Vagina (tissue), 2 donors: Measurements from ENCODE around the gene ACADM. TPM values are rescaled to one million over a fixed set of nuclear protein-coding genes. Genes with fewer than 3 reads are reported as not detected.
A peak's percentile ranks its signal among the peaks of the same experiment; 100 is the strongest.

Experiments used
- DNase-seq, 2 donors: peaks; one replicate each; pipeline ENCODE4 v3.0.0-alpha.2; 2017; ENCODE audit errors: extremely low spot score in 2 of 2
- H3K27ac ChIP-seq: fragments of 200-600 bp; sonication (generic); one replicate; pipeline ENCODE4 v1.5.1; 2019
- H3K27me3 ChIP-seq: fragments of 200-600 bp; sonication (generic); one replicate; pipeline ENCODE4 v1.5.1; 2019
- H3K36me3 ChIP-seq, 2 donors: fragments of 200-600 bp; sonication (generic); one replicate each; pipeline ENCODE4 v1.5.1; 2017 to 2019
- H3K4me1 ChIP-seq: fragments of 200-600 bp; sonication (generic); one replicate; pipeline ENCODE4 v1.5.1; 2019
- H3K4me3 ChIP-seq, 2 donors: fragments of 200-600 bp; sonication (generic); 1 replicate in 1 of 2; 2 replicates in 1 of 2; pipeline ENCODE4 v1.5.1; 2016 to 2019
- H3K9me3 ChIP-seq: fragments of 200-600 bp; sonication (generic); one replicate; pipeline ENCODE4 v1.5.1; 2019
- CTCF ChIP-seq, 3 experiments: fragments of 450-650 bp in 2 of 3; fragments of 200-600 bp in 1 of 3; sonication (generic) in 1 of 3; IDR thresholded peaks; one replicate each; pipeline ENCODE4 v1.5.1; 2017 to 2019; ENCODE audit warnings: antibody characterized with exemption in 3 of 3, mild to moderate bottlenecking in 2 of 3, moderate library complexity in 2 of 3
- POLR2A ChIP-seq, 2 donors: fragments of 450-650 bp; IDR thresholded peaks; one replicate each; pipeline ENCODE4 v1.6.1; 2017; ENCODE audit warnings: antibody characterized with exemption in 2 of 2, mild to moderate bottlenecking in 2 of 2, moderate library complexity in 2 of 2
- POLR2AphosphoS5 ChIP-seq, 2 donors: sonication (generic); formaldehyde crosslinking; IDR thresholded peaks; one replicate each; pipeline ENCODE4 v1.9.0; 2017; ENCODE audit warnings: antibody characterized with exemption in 2 of 2, mild to moderate bottlenecking in 2 of 2, low read depth in 1 of 2; ENCODE audit not compliant: insufficient read depth in 1 of 2
- intact Hi-C: fragments of 100-400 bp; cut with DNase I; formaldehyde crosslinking; loops from one replicate; pipeline ENCODE4 v1.15.1; 2023
- total RNA-seq: library from RNA; depleted of rRNA; stranded (reverse); fragments of >200 nt; gene quantifications from one replicate; pipeline ENCODE4 v1.2.3, GENCODE V29; 2016

Gene ACADM
- total RNA-seq, 1 donor from 2014 or later: 30.2 TPM

- Histone ChIP-seq H3K4me1 (peaks cover 29% of the 10 kb centered on the region), H3K27me3 (no peaks in the 10 kb centered on the region), H3K27ac (peak overlapping the region; percentile 93), H3K36me3 (no peaks in the 10 kb centered on the region), H3K9me3 (no peaks in the 10 kb centered on the region), H3K4me3 (peak overlapping the region; percentile 77 to 92)
- DNase-seq: no peak
- no peak for TF ChIP-seq POLR2AphosphoS5 (IDR thresholded peaks at IDR 0.05; ENCODE audit: insufficient read depth in 1 of 2, low read depth in 1 of 2)
- no peak for TF ChIP-seq POLR2A (IDR thresholded peaks at IDR 0.05)
- no peak for TF ChIP-seq CTCF (IDR thresholded peaks at IDR 0.05)
- intact Hi-C loops: no loop called here
Measured at GRCh38 chr1:75725266-75725665, 757 bp downstream of the ACADM start.

GRCh38 chr1:75725861-75726361 lies 1.4 kb downstream of the ACADM start:
- intact Hi-C loops: no loop called here
- H3K36me3 ChIP-seq: no peaks in the 10 kb centered on the region
- no peaks in the 10 kb centered on the region for H3K27me3 ChIP-seq
- H3K9me3 ChIP-seq: no peaks in the 10 kb centered on the region
- peaks cover 29% of the 10 kb centered on the region for H3K4me1 ChIP-seq
- no peak for DNase-seq
- H3K4me3 ChIP-seq: peak overlapping the region; percentile 77 to 92
- no peak for TF ChIP-seq CTCF (IDR thresholded peaks at IDR 0.05)
- TF ChIP-seq POLR2AphosphoS5 (IDR thresholded peaks at IDR 0.05; ENCODE audit: insufficient read depth in 1 of 2, low read depth in 1 of 2): no peak
- TF ChIP-seq POLR2A (IDR thresholded peaks at IDR 0.05): no peak
- no peak overlapping the region for H3K27ac ChIP-seq

GRCh38 chr1:75727571-75727970 lies 3.1 kb downstream of the ACADM start:
- no peaks in the 10 kb centered on the region for H3K36me3 ChIP-seq
- TF ChIP-seq POLR2AphosphoS5 (IDR thresholded peaks at IDR 0.05; ENCODE audit: insufficient read depth in 1 of 2, low read depth in 1 of 2) (no peak), CTCF (IDR thresholded peaks at IDR 0.05) (no peak), POLR2A (IDR thresholded peaks at IDR 0.05) (no peak)
- H3K27me3 ChIP-seq: no peaks in the 10 kb centered on the region
- H3K4me1 ChIP-seq: peaks cover 29% of the 10 kb centered on the region
- no peak overlapping the region for H3K4me3 ChIP-seq
- H3K27ac ChIP-seq: no peak overlapping the region
- no peaks in the 10 kb centered on the region for H3K9me3 ChIP-seq
- intact Hi-C loops: no loop called here
- DNase-seq: no peak

- intact Hi-C loops: no loop called here
- no peaks in the 10 kb centered on the region for H3K27me3 ChIP-seq
- peaks cover 0 to 26% of the 10 kb centered on the region in 2 donors for H3K36me3 ChIP-seq
- H3K9me3 ChIP-seq: no peaks in the 10 kb centered on the region
- TF ChIP-seq POLR2A (IDR thresholded peaks at IDR 0.05): no peak
- no peak for TF ChIP-seq POLR2AphosphoS5 (IDR thresholded peaks at IDR 0.05; ENCODE audit: insufficient read depth in 1 of 2, low read depth in 1 of 2)
- TF ChIP-seq CTCF (IDR thresholded peaks at IDR 0.05): no peak
- peaks cover 17% of the 10 kb centered on the region for H3K4me1 ChIP-seq
- no peak overlapping the region for H3K27ac ChIP-seq
- no peak overlapping the region for H3K4me3 ChIP-seq
- DNase-seq: no peak
Measured at GRCh38 chr1:75730432-75730831, 5.9 kb downstream of the ACADM start.

GRCh38 chr1:75731881-75732280 lies 7.4 kb downstream of the ACADM start:
- no peaks in the 10 kb centered on the region for H3K9me3 ChIP-seq
- DNase-seq: no peak
- intact Hi-C loops: no loop called here
- no peak overlapping the region for H3K4me3 ChIP-seq
- peaks cover 0 to 31% of the 10 kb centered on the region in 2 donors for H3K36me3 ChIP-seq
- H3K27ac ChIP-seq: no peak overlapping the region
- peaks cover 2% of the 10 kb centered on the region for H3K4me1 ChIP-seq
- TF ChIP-seq POLR2A (IDR thresholded peaks at IDR 0.05) (no peak), CTCF (IDR thresholded peaks at IDR 0.05) (no peak), POLR2AphosphoS5 (IDR thresholded peaks at IDR 0.05; ENCODE audit: insufficient read depth in 1 of 2, low read depth in 1 of 2) (no peak)
- H3K27me3 ChIP-seq: no peaks in the 10 kb centered on the region
